Endothelial cell of umbilical vein (primary cell): Measurements from ENCODE around the gene MAGI3. TPM values are rescaled to one million over a fixed set of nuclear protein-coding genes. Genes with fewer than 3 reads are reported as not detected.

Source experiments
- BruUV-seq: library from RNA; stranded (reverse); fragments of 400-500 nt; replicated peaks from 2 replicates; lab custom pipeline; 2021; lab: Mats Ljungman, UMichigan
- CTCF ChIA-PET: fragments of 300-600, 350-600 bp; sonication (Branson Sonifier 250); formaldehyde crosslinking; loops from one replicate; lab custom pipeline; 2021; ENCODE audit warnings: antibody characterized with exemption, inconsistent platforms; lab: Charles Lee
- POLR2A ChIA-PET: fragments of 300-600, 350-600 bp; sonication (Branson Sonifier 250); formaldehyde crosslinking; loops from one replicate; lab custom pipeline; 2021; ENCODE audit warnings: antibody characterized with exemption, inconsistent platforms; lab: Charles Lee
- DNase-seq: peaks from one replicate; pipeline ENCODE4 v3.0.0-alpha.2; 2011; ENCODE audit warnings: low read depth, low spot score
- FAIRE-seq: peaks from 2 replicates; lab custom pipeline; 2011; peaks lifted over from hg19 to GRCh38; lab: Jason Lieb, UNC
- H2AFZ ChIP-seq: 2 replicates; pipeline ENCODE4 v1.6.0; 2012; ENCODE audit warnings: low read depth, low read length, control low read depth, inconsistent platforms
- H3K27ac ChIP-seq: 2 replicates; pipeline ENCODE4 v1.5.1; 2011; ENCODE audit warnings: low read depth, mild to moderate bottlenecking, control low read depth, low read length, moderate library complexity; ENCODE audit not compliant: insufficient read depth
- H3K27me3 ChIP-seq, 2 experiments: 2 replicates each; pipeline versions ENCODE4 v1.6.0 to v1.6.1; 2011; ENCODE audit warnings: low read length in 2 of 2, mixed read lengths in 1 of 2; ENCODE audit not compliant: control insufficient read depth in 2 of 2, insufficient read depth in 2 of 2
- H3K36me3 ChIP-seq, 2 experiments: 2 replicates in 1 of 2; 3 replicates in 1 of 2; pipeline ENCODE4 v1.5.1; 2011; ENCODE audit warnings: low read length in 2 of 2, mild to moderate bottlenecking in 1 of 2, moderate library complexity in 1 of 2; ENCODE audit not compliant: control insufficient read depth in 2 of 2, insufficient read depth in 2 of 2; ENCODE audit errors: extremely low read depth in 1 of 2
- H3K4me1 ChIP-seq: 3 replicates; pipeline ENCODE4 v1.5.1; 2011; ENCODE audit warnings: mild to moderate bottlenecking, low read length; ENCODE audit not compliant: control insufficient read depth, insufficient read depth; ENCODE audit errors: extremely low read depth
- H3K4me2 ChIP-seq: 2 replicates; pipeline ENCODE4 v1.6.1; 2011; ENCODE audit warnings: low read length, control low read depth, mixed read lengths; ENCODE audit not compliant: insufficient read depth
- H3K4me3 ChIP-seq, 3 experiments: fragments of 200-600 bp in 1 of 3; sonication (generic), shearing (Covaris generic) in 1 of 3; replicated peaks in 1 of 3; 2 replicates each; pipeline ENCODE4 v1.5.1; 2011 to 2016; ENCODE audit warnings: control low read depth in 3 of 3, low read length in 3 of 3, mild to moderate bottlenecking in 2 of 3, inconsistent platforms in 1 of 3, low read depth in 1 of 3, moderate library complexity in 1 of 3; ENCODE audit not compliant: insufficient read depth in 1 of 3
- H3K79me2 ChIP-seq: 2 replicates; pipeline ENCODE4 v1.6.0; 2012; ENCODE audit warnings: low read length, inconsistent platforms; ENCODE audit not compliant: control insufficient read depth, insufficient read depth
- H3K9ac ChIP-seq: replicated peaks from 2 replicates; pipeline ENCODE3; 2011; ENCODE audit warnings: low read length, control low read depth; ENCODE audit not compliant: insufficient read depth; ENCODE audit errors: extremely low read depth
- H3K9me1 ChIP-seq: replicated peaks from 3 replicates; pipeline ENCODE4 v1.6.0; 2011; ENCODE audit warnings: mild to moderate bottlenecking, low read length; ENCODE audit not compliant: control insufficient read depth, insufficient read depth; ENCODE audit errors: extremely low read depth
- H3K9me3 ChIP-seq: replicated peaks from 2 replicates; pipeline ENCODE4 v1.5.1; 2012; ENCODE audit warnings: low read length, inconsistent platforms; ENCODE audit not compliant: control insufficient read depth, insufficient read depth
- H4K20me1 ChIP-seq: replicated peaks from 2 replicates; pipeline ENCODE3; 2011; ENCODE audit warnings: mild to moderate bottlenecking, low read length; ENCODE audit not compliant: control insufficient read depth, insufficient read depth; ENCODE audit errors: extremely low read depth
- EZH2 ChIP-seq: IDR thresholded peaks from 2 replicates; pipeline ENCODE4 v1.6.1; 2012; ENCODE audit warnings: borderline replicate concordance, low read depth, mild to moderate bottlenecking, moderate library complexity, low read length, inconsistent platforms; ENCODE audit not compliant: severe bottlenecking
- FOS ChIP-seq: IDR thresholded peaks from 2 replicates; pipeline ENCODE4 v1.6.1; 2011; ENCODE audit warnings: mild to moderate bottlenecking, low read length, moderate library complexity, borderline replicate concordance; ENCODE audit not compliant: insufficient read depth
- GATA2 ChIP-seq: IDR thresholded peaks from 2 replicates; pipeline ENCODE4 v1.7.0; 2011; ENCODE audit warnings: low read depth, mild to moderate bottlenecking, moderate library complexity, mixed read lengths, low read length; ENCODE audit not compliant: insufficient read length, insufficient read depth
- JUN ChIP-seq: IDR thresholded peaks from 2 replicates; pipeline ENCODE4 v1.6.1; 2011; ENCODE audit warnings: borderline replicate concordance, low read depth; ENCODE audit not compliant: insufficient read length, insufficient read depth
- MYC ChIP-seq: IDR thresholded peaks from one replicate; pipeline ENCODE4 v1.6.1; 2011; ENCODE audit warnings: mild to moderate bottlenecking, low read depth, low read length
- POLR2A ChIP-seq: IDR thresholded peaks from 2 replicates; pipeline ENCODE4 v1.6.1; 2012; ENCODE audit warnings: low read depth, mild to moderate bottlenecking, control low read depth, low read length
- POLR2AphosphoS5 ChIP-seq: IDR thresholded peaks from 2 replicates; pipeline ENCODE4 v1.6.1; 2012; ENCODE audit warnings: low read depth, mild to moderate bottlenecking, control low read depth, low read length, moderate library complexity; ENCODE audit not compliant: insufficient read depth
- dilution Hi-C: fragments of 300-500 bp; cut with MboI; formaldehyde crosslinking; loops from one replicate; pipeline ENCODE4 v1.15.0; 2019; ENCODE audit warnings: low sequenced_read_pairs; ENCODE audit not compliant: extremely low pct_ligation_motif_present
- intact Hi-C: fragments of 100-400 bp; cut with micrococcal nuclease; formaldehyde crosslinking; loops from one replicate; pipeline ENCODE4 v1.10.0; 2022
- polyA plus RNA-seq, 4 experiments: library from polyadenylated mRNA; depleted of rRNA in 3 of 4; stranded (reverse) in 3 of 4; unstranded in 1 of 4; fragments of >200 nt; gene quantifications; 2 replicates each; pipeline versions ENCODE4 v1.2.1 to v1.2.3, GENCODE V29; 2011 to 2012; ENCODE audit warnings: missing spikeins in 1 of 4
- total RNA-seq: library from RNA; stranded (reverse); gene quantifications from 2 replicates; pipeline ENCODE4 v1.2.3, GENCODE V29; 2021
- TF ChIP-seq, protein P1 (sequence below): IDR thresholded peaks from 2 replicates; pipeline ENCODE4 v1.6.1; 2011; ENCODE audit not compliant: insufficient read depth, insufficient read length
- TF ChIP-seq, protein P2 (sequence below), 2 donors: IDR thresholded peaks; 1 replicate in 1 of 2; 2 replicates in 1 of 2; pipeline ENCODE4 v1.5.1; 2011; ENCODE audit warnings: low read length in 2 of 2, mild to moderate bottlenecking in 2 of 2, moderate library complexity in 2 of 2, control low read depth in 1 of 2, inconsistent platforms in 1 of 2, low read depth in 1 of 2; ENCODE audit not compliant: insufficient read depth in 1 of 2; ENCODE audit errors: extremely low read depth in 1 of 2

Gene MAGI3
- total and polyA plus RNA-seq, 2 donors (not counting 3 experiments of a cell fraction or from before 2014, with no cell fraction given): 2.8 to 16.1 TPM

DNA sequence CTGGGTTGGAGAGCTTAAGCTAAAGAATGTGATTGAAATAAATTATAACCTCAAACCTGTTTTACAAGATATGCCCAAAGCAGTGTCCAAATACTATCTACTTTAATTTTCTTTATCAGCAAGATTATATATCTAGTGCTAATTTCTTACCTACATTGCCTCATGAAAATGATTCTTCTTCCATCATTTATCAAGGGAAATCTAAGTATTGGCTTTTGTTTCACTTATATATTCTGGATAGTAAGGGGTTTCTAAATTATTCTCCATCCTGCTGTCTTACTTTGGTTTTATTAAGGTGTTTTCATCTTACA lies 287.8 kb downstream of the MAGI3 start:
- Histone ChIP-seq H3K9ac (no peak overlapping the region), H2AFZ (no peak overlapping the region), H3K79me2 (no peaks in the 10 kb centered on the region), H3K36me3 (no peaks in the 10 kb centered on the region), H3K27ac (no peak overlapping the region), H3K27me3 (no peaks in the 10 kb centered on the region), H3K9me1 (no peaks in the 10 kb centered on the region), H3K4me3 (no peak overlapping the region), H3K4me1 (peaks cover 10% of the 10 kb centered on the region), H3K4me2 (no peak overlapping the region), H4K20me1 (no peaks in the 10 kb centered on the region), H3K9me3 (no peaks in the 10 kb centered on the region)
- intact Hi-C loops: loop anchor here (1.0 to 5.0 kb wide), 6 partner anchors 225 to 962 kb away; partner anchors contain the start of gene MAGI3
- FAIRE-seq: no peak
- POLR2A ChIA-PET: no interaction called here
- dilution Hi-C loops: no loop called here
- no peak for DNase-seq
- TF ChIP-seq POLR2AphosphoS5: no peak
- no peak for TF ChIP-seq MYC
- TF ChIP-seq POLR2A: no peak
- no peak for TF ChIP-seq EZH2
- TF ChIP-seq GATA2: no peak
- no TSS peak for BruUV-seq
- CTCF ChIA-PET: interaction anchor here (0.6 to 3.9 kb wide), 17 partner anchors 14 to 963 kb away, joined by 3 to 52 read pairs (median 4); partner anchors contain the start of genes LRIG2, MAGI3 and PPM1J

DNA sequence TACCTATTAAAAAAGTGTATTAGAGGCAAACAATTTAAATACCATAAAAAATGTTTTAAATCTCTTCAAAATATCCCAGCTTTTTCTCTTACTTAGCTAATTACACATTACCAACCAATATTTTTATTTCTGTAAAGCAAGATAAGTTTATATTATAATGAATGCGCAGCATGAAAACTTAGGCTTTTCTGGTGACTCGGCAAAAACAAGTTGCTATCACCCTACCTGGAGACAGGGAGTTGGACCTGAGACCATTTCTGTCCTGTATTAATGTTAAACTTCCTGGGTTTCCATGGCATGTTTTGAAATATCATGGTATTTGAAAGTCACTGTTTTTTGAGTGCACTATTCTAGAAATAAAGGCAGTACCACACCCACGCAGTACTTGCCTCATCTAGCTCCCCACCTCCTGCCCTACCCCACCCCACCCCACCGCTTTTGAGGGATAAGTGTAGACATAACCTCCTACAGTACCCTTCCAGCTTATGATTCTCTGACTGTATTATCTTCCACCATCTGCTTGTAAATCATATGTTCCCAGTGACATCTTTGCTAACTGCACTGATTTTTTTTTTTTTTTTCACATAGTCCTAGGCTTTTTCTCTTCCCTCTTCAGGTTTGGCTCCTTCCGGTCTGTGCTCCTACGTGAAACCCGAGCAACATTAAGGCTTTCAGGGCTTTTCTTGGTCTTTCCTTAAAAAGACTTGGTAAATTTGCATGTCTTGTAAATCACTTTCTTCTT lies 291.5 kb downstream of the MAGI3 start:
- H3K4me2 ChIP-seq: no peak overlapping the region
- TF ChIP-seq, protein P1, sequence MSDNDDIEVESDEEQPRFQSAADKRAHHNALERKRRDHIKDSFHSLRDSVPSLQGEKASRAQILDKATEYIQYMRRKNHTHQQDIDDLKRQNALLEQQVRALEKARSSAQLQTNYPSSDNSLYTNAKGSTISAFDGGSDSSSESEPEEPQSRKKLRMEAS: no peak
- TF ChIP-seq GATA2 (no peak), MYC (no peak), POLR2A (no peak), POLR2AphosphoS5 (no peak), FOS (no peak), JUN (no peak), EZH2 (no peak)
- TF ChIP-seq, protein P2, sequence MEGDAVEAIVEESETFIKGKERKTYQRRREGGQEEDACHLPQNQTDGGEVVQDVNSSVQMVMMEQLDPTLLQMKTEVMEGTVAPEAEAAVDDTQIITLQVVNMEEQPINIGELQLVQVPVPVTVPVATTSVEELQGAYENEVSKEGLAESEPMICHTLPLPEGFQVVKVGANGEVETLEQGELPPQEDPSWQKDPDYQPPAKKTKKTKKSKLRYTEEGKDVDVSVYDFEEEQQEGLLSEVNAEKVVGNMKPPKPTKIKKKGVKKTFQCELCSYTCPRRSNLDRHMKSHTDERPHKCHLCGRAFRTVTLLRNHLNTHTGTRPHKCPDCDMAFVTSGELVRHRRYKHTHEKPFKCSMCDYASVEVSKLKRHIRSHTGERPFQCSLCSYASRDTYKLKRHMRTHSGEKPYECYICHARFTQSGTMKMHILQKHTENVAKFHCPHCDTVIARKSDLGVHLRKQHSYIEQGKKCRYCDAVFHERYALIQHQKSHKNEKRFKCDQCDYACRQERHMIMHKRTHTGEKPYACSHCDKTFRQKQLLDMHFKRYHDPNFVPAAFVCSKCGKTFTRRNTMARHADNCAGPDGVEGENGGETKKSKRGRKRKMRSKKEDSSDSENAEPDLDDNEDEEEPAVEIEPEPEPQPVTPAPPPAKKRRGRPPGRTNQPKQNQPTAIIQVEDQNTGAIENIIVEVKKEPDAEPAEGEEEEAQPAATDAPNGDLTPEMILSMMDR (IDR thresholded peaks at IDR 0.05; ENCODE audit: extremely low read depth in 1 of 2, insufficient read depth in 1 of 2, low read depth in 1 of 2, low read length in 2 of 2): no peak
- DNase-seq (no peak), FAIRE-seq (no peak)
- no peaks in the 10 kb centered on the region for H3K9me1 ChIP-seq
- no peaks in the 10 kb centered on the region for H4K20me1 ChIP-seq
- no peaks in the 10 kb centered on the region for H3K27me3 ChIP-seq
- BruUV-seq: no TSS peak
- no peak overlapping the region for H2AFZ ChIP-seq
- no peaks in the 10 kb centered on the region for H3K9me3 ChIP-seq
- ChIA-PET CTCF (interaction anchor here (1.7 kb wide), 1 partner anchor 10 kb away, joined by 5 read pairs; no protein-coding TSS in a partner anchor), POLR2A (no interaction called here)
- no peak overlapping the region for H3K9ac ChIP-seq
- intact Hi-C loops (no loop called here), dilution Hi-C loops (no loop called here)
- H3K4me3 ChIP-seq: no peak overlapping the region
- H3K36me3 ChIP-seq: no peaks in the 10 kb centered on the region
- no peak overlapping the region for H3K27ac ChIP-seq
- no peaks in the 10 kb centered on the region for H3K79me2 ChIP-seq
- peaks cover 31% of the 10 kb centered on the region for H3K4me1 ChIP-seq
